CD1c-positive myeloid dendritic cell (primary cell): ENCODE data around the gene PACS2.
"Not testable (repeated sequence)": the region's sequence is repeated elsewhere in the genome, so short reads cannot be mapped to it uniquely, and the experiment has no call there.

Experiments
- DNase-seq: peaks from one replicate; pipeline ENCODE4 v3.0.0-alpha.2; 2016; ENCODE audit errors: extremely low spot score

Gene PACS2

GRCh38 chr14:105315941-105316576, 1.5 kb downstream of the PACS2 start:
- peak; percentile 15 for DNase-seq

GRCh38 chr14:105316577-105316941, 2.0 kb downstream of the PACS2 start:
- DNase-seq = no peak

GRCh38 chr14:105316968-105317510, 2.5 kb downstream of the PACS2 start:
- no peak for DNase-seq

GRCh38 chr14:105317546-105317945, 3.0 kb downstream of the PACS2 start:
- peak; percentile 88 for DNase-seq

GRCh38 chr14:105322791-105323556, 8.4 kb downstream of the PACS2 start:
- DNase-seq = no peak

GRCh38 chr14:105323663-105324062, 9.1 kb downstream of the PACS2 start:
- no peak for DNase-seq

GRCh38 chr14:105324080-105324778, 9.7 kb downstream of the PACS2 start:
- DNase-seq = no peak

GRCh38 chr14:105324871-105325270, 10.3 kb downstream of the PACS2 start:
- no peak for DNase-seq

- no peak for DNase-seq
Observed at GRCh38 chr14:105325303-105325702, 10.8 kb downstream of the PACS2 start.

GRCh38 chr14:105325716-105326567, 11.4 kb downstream of the PACS2 start:
- DNase-seq = no peak

GRCh38 chr14:105326568-105326867, 12.0 kb downstream of the PACS2 start:
- no peak for DNase-seq

- DNase-seq = no peak
Observed at GRCh38 chr14:105326891-105327694, 12.5 kb downstream of the PACS2 start.

GRCh38 chr14:105327695-105328045, 13.1 kb downstream of the PACS2 start:
- DNase-seq = not testable (repeated sequence)

- no peak for DNase-seq
Observed at GRCh38 chr14:105328070-105328677, 13.6 kb downstream of the PACS2 start.

GRCh38 chr14:105328678-105329390, 14.3 kb downstream of the PACS2 start:
- DNase-seq = no peak

- no peak for DNase-seq
Observed at GRCh38 chr14:105329411-105330150, 15.0 kb downstream of the PACS2 start.

- peak; percentile 71 for DNase-seq
Observed at GRCh38 chr14:105330491-105330895, 15.9 kb downstream of the PACS2 start.

- no peak for DNase-seq
Observed at GRCh38 chr14:105331575-105332349, 17.2 kb downstream of the PACS2 start.
